LNCaP clone FGC (cell line): ENCODE measurements around the gene DRC7.

Experiments
- DNase-seq: peaks from one replicate; pipeline ENCODE4 v3.0.0-alpha.2; 2011; ENCODE audit warnings: low read depth
- H3K4me3 ChIP-seq: 2 replicates; pipeline ENCODE4 v1.5.1; 2011; ENCODE audit warnings: mild to moderate bottlenecking, low read depth, low read length, control low read depth
- CTCF ChIP-seq: IDR thresholded peaks from 2 replicates; pipeline ENCODE4 v1.5.1; 2012; ENCODE audit warnings: mild to moderate bottlenecking; ENCODE audit not compliant: control insufficient read depth, insufficient read depth; ENCODE audit errors: extremely low read depth

DRC7 gene

GRCh38 chr16:57653936-57654335 lies 40.7 kb upstream of the DRC7 start:
- no peak for TF ChIP-seq CTCF
- DNase-seq: no peak
- H3K4me3 ChIP-seq: no peak overlapping the region

DNA sequence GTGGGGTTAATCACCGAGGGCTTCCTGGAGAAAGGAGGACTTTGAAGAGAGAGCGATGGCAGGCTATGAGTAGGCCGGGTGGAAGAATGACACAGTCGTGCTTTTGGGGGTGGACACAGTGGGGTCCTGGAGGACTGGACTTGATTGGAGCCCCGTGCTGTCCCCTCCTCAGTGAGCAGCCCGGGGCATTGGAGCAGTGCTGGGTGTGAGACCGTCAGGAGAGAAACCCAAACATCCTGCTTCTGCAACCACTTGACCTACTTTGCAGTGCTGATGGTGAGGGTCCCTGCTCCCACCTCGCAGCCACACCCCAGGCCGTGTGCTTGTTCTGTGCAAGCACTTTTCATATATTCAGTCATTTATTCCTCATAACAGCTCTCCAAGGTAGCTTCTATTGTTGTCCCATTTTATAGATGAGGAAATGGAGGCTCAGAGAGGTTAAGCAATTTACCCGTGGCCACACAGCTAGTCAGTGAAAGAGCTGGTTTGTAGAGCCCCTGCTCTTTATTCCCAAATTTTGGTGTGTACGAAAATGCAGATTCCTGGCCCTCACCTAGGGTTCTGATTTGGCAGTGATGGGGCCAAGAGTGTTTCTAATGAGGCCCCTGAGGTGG lies 38.2 kb upstream of the DRC7 start:
- no peak overlapping the region for H3K4me3 ChIP-seq
- TF ChIP-seq CTCF: no peak
- DNase-seq: no peak

- DNase-seq: no peak
- no peak overlapping the region for H3K4me3 ChIP-seq
- TF ChIP-seq CTCF: no peak
These were observed 37.4 kb upstream of the DRC7 start for GRCh38 chr16:57657228-57657627.

GRCh38 chr16:57658130-57658877 lies 36.3 kb upstream of the DRC7 start:
- H3K4me3 ChIP-seq: no peak overlapping the region
- no peak for TF ChIP-seq CTCF
- DNase-seq: no peak

- H3K4me3 ChIP-seq: no peak overlapping the region
- DNase-seq: no peak
- TF ChIP-seq CTCF: no peak
These were observed 35.5 kb upstream of the DRC7 start for GRCh38 chr16:57658878-57659674.

- no peak overlapping the region for H3K4me3 ChIP-seq
- no peak for DNase-seq
- TF ChIP-seq CTCF: no peak
These were observed 33.7 kb upstream of the DRC7 start for GRCh38 chr16:57660715-57661463.
